Esophagus squamous epithelium (tissue), 5 donors: ENCODE results near the gene PAX3. TPM values are rescaled to one million over a fixed set of nuclear protein-coding genes. Genes with fewer than 3 reads are reported as not detected.

Experiments
- DNase-seq: peaks from one replicate; lab custom pipeline; 2025; lab: John Stamatoyannopoulos, UW
- H3K27ac ChIP-seq, 4 donors: fragments of 200-600 bp; sonication (generic); one replicate each; pipeline ENCODE4 v1.5.1; 2016 to 2019; ENCODE audit warnings: mild to moderate bottlenecking in 1 of 4
- H3K27me3 ChIP-seq, 4 donors: fragments of 200-600 bp; sonication (generic); 1 replicate in 3 of 4; 2 replicates in 1 of 4; pipeline versions ENCODE4 v1.5.1 to v1.6.0; 2017 to 2021; ENCODE audit warnings: antibody characterized with exemption in 1 of 4
- H3K36me3 ChIP-seq, 3 donors: fragments of 200-600 bp; sonication (generic); one replicate each; pipeline ENCODE4 v1.5.1; 2016 to 2019
- H3K4me1 ChIP-seq, 3 donors: fragments of 200-600 bp; sonication (generic); one replicate each; pipeline ENCODE4 v1.5.1; 2017 to 2019
- H3K4me3 ChIP-seq, 4 donors: fragments of 200-600 bp; sonication (generic); 1 replicate in 3 of 4; 2 replicates in 1 of 4; pipeline ENCODE4 v1.5.1; 2016 to 2019; ENCODE audit warnings: mild to moderate bottlenecking in 2 of 4, moderate library complexity in 1 of 4
- H3K9me3 ChIP-seq, 3 donors: fragments of 200-600 bp; sonication (generic); one replicate each; pipeline ENCODE4 v1.5.1; 2016 to 2019
- POLR2A ChIP-seq, 4 donors: fragments of 450-650 bp; IDR thresholded peaks; one replicate each; pipeline ENCODE4 v1.6.1; 2017; ENCODE audit warnings: antibody characterized with exemption in 4 of 4, mild to moderate bottlenecking in 4 of 4, moderate library complexity in 3 of 4
- WGBS, 2 donors: methylation state at CpG; one replicate each; pipeline ENCODE4 v1.1.5; 2018; 5-methylcytosine and 5-hydroxymethylcytosine counted together
- intact Hi-C: fragments of 100-400 bp; cut with DNase I; formaldehyde crosslinking; loops from one replicate; pipeline ENCODE4 v1.15.0; 2022
- total RNA-seq, 4 donors: library from RNA; depleted of rRNA; stranded (reverse); fragments of >200 nt; gene quantifications; one replicate each; pipeline ENCODE4 v1.1.0, GENCODE V29; 2016
- TF ChIP-seq, protein P1 (sequence below), 6 experiments: fragments of 450-650 bp in 4 of 6; fragments of 200-600 bp in 2 of 6; sonication (generic) in 2 of 6; IDR thresholded peaks; one replicate each; pipeline ENCODE4 v1.5.1; 2016 to 2019; ENCODE audit warnings: antibody characterized with exemption in 6 of 6, mild to moderate bottlenecking in 4 of 6, moderate library complexity in 4 of 6
- donor health status: DM: yes; HTN: yes; CAD: no.

The PAX3 gene
- total RNA-seq, 4 donors from 2014 or later = not detected

DNA sequence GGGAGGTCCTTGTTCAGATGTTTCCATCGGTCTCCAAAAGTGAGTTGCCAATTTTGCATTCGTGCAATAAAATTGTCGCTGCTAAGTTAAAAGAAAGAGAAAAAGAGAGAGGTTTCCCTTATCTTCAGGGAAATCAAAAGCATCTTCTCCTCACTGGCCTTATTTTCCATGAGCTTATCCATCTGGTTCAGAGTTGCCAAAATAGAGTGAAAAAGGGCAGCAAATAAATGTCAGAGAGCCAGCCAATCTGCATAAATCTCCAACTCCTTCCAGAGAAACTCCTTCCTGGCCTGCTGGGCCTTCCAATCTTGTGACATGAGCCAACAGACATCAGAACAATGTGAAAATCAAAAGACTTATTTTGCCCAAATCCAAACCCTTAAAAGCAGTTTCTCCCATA lies 28.4 kb downstream of the PAX3 start:
- peaks cover 0 to 96% (median 2%) of the 10 kb centered on the region in 4 donors for H3K27me3 ChIP-seq
- WGBS, 2 donors = 86 to 87% methylated on average over 3 of the region's 3 CpGs
- no peak for DNase-seq

DNA sequence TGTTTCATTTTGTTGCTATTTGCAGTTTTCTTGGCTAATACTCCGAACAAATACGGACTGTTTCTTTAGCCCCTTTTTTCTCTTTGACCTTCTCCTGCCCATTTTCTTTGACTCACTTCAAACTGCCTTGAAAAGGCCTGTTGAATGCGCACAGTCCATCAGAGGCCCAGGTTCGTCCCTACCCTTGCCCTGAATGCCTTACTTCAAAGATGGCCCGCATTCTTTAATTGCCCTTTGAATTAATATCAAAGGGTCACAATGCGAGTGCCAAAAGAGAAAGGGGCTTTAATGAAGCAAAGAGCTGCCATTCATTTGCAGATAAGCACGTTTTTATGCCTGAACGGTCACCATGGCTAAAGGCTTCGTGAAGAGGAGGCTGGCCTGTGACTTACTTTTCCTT lies 29.7 kb downstream of the PAX3 start:
- H3K27me3 ChIP-seq = peaks cover 0 to 93% (median 2%) of the 10 kb centered on the region in 4 donors

More for the DNA sequence above, 28.4 kb downstream of the PAX3 start:
- Histone ChIP-seq H3K9me3 (no peaks in the 10 kb centered on the region), H3K27ac (no peak overlapping the region), H3K4me3 (no peak overlapping the region), H3K4me1 (no peaks in the 10 kb centered on the region), H3K36me3 (no peaks in the 10 kb centered on the region)
- no peak for TF ChIP-seq POLR2A (IDR thresholded peaks at IDR 0.05)
- TF ChIP-seq, protein P1, sequence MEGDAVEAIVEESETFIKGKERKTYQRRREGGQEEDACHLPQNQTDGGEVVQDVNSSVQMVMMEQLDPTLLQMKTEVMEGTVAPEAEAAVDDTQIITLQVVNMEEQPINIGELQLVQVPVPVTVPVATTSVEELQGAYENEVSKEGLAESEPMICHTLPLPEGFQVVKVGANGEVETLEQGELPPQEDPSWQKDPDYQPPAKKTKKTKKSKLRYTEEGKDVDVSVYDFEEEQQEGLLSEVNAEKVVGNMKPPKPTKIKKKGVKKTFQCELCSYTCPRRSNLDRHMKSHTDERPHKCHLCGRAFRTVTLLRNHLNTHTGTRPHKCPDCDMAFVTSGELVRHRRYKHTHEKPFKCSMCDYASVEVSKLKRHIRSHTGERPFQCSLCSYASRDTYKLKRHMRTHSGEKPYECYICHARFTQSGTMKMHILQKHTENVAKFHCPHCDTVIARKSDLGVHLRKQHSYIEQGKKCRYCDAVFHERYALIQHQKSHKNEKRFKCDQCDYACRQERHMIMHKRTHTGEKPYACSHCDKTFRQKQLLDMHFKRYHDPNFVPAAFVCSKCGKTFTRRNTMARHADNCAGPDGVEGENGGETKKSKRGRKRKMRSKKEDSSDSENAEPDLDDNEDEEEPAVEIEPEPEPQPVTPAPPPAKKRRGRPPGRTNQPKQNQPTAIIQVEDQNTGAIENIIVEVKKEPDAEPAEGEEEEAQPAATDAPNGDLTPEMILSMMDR (IDR thresholded peaks at IDR 0.05) = no peak
- intact Hi-C loops = no loop called here

DNA sequence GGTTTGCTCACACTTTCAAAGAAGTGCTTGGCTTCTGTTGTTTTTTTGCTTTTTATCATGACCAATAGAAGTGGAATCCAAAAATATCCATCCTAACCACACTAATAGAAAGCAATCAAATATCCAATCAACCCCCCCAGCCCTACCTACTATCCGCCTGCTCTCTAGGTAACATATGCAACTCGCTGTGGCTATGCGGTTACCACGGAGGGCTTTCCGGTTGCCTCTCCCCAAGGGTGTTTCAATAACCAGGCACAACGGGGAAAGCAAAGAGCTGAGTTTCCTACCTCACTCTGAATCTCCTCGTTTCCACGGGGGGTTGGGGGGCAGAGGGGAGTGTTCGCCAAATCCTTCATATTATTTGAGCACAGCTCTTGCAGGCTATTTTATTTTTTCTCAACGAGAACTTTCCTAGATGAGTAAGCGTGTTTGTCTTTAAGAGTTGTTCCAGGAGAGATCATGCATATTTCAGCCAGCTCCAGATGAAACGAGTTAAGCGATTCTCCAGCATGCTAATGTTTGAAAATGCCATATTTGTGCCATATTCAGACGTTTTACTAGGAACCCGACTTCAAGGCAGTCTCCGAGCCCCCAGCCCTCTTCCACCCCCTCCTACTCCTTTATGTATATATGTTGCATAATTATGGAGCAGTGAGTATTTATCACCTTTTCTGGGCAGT lies 30.3 kb downstream of the PAX3 start:
- Histone ChIP-seq H3K4me1 (no peaks in the 10 kb centered on the region), H3K27me3 (peaks cover 0 to 86% (median 2%) of the 10 kb centered on the region in 4 donors), H3K36me3 (no peaks in the 10 kb centered on the region), H3K9me3 (no peaks in the 10 kb centered on the region), H3K4me3 (no peak overlapping the region), H3K27ac (no peak overlapping the region)
- 39 to 45% methylated on average over 12 to 16 of the region's 16 CpGs for WGBS, 2 donors
- intact Hi-C loops = no loop called here
- DNase-seq = no peak
- TF ChIP-seq, protein P1 (IDR thresholded peaks at IDR 0.05) = no peak
- TF ChIP-seq POLR2A (IDR thresholded peaks at IDR 0.05) = no peak

More for the DNA sequence above, 29.7 kb downstream of the PAX3 start:
- H3K27ac ChIP-seq = no peak overlapping the region
- no peaks in the 10 kb centered on the region for H3K36me3 ChIP-seq
- intact Hi-C loops = no loop called here
- no peak overlapping the region for H3K4me3 ChIP-seq
- H3K4me1 ChIP-seq = no peaks in the 10 kb centered on the region
- no peaks in the 10 kb centered on the region for H3K9me3 ChIP-seq
- TF ChIP-seq, protein P1 (IDR thresholded peaks at IDR 0.05) = no peak
- TF ChIP-seq POLR2A (IDR thresholded peaks at IDR 0.05) = no peak
- WGBS, 2 donors = 36 to 48% methylated on average over 9 of the region's 9 CpGs
- DNase-seq = no peak

DNA sequence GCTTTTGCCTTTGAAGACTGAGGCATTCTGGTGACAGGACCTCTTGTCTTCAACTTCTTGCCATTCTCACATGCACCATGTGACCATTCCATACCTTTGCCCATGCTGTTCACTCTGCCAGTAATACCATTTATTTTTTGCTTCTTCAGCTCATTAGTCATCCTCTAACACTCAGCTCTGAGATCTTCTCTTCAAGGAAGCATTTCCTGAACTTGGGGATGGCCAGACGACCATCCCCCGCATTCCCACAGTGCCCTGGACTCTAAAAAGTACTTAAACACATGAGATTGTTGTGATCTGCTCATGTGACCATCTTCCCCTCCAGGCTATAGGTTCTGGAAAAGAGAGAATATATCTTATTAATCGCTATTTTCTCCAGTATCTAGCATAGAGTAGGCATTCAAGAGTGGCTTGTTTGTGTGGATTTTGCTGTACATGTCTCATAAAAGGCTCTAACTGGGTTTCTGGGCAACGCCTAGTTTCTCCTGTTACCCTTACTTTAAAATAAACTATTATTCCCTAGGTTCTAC lies 33.9 kb downstream of the PAX3 start:
- Histone ChIP-seq H3K27me3 (peaks cover 0 to 59% (median 2%) of the 10 kb centered on the region in 4 donors), H3K4me3 (no peak overlapping the region), H3K4me1 (no peaks in the 10 kb centered on the region), H3K27ac (no peak overlapping the region), H3K9me3 (no peaks in the 10 kb centered on the region), H3K36me3 (no peaks in the 10 kb centered on the region)
- intact Hi-C loops = no loop called here
- TF ChIP-seq POLR2A (IDR thresholded peaks at IDR 0.05) = no peak
- TF ChIP-seq, protein P1 (IDR thresholded peaks at IDR 0.05) = no peak
- WGBS, 2 donors = 49 to 68% methylated on average over 4 of the region's 4 CpGs
- DNase-seq = no peak

DNA sequence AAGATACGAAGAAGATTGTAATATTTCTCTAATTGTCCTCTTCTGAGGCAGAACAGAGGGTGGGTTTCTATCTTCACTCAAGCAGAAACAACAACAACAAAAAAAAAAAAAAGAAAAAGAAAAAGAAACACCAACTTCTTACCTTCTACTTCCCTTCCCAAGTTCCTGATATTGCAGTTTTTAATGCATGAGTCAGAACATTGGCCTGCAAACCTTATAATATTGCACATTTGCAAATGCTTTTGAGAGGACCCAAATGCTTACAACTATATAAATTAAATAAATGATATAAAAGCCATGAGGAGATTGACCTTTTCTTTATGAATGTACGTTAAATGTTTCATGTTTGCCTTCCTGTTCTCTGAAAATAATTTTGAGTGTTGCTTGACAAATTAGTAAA lies 37.3 kb downstream of the PAX3 start:
- DNase-seq = no peak
- Histone ChIP-seq H3K36me3 (no peaks in the 10 kb centered on the region), H3K27ac (no peak overlapping the region), H3K4me1 (no peaks in the 10 kb centered on the region), H3K4me3 (no peak overlapping the region), H3K9me3 (no peaks in the 10 kb centered on the region), H3K27me3 (peaks cover 0 to 56% (median 0%) of the 10 kb centered on the region in 4 donors)
- TF ChIP-seq, protein P1 (IDR thresholded peaks at IDR 0.05) = no peak
- intact Hi-C loops = no loop called here
- WGBS, 2 donors = 42 to 53% methylated on average over 2 of the region's 2 CpGs
